HG03064 (cell line): Measurements from ENCODE around the gene RPL7A.
A peak's percentile ranks its signal among the peaks of the same experiment; 100 is the strongest.

ENCODE experiments used
- ATAC-seq: cut with Tn5 transposase; IDR thresholded peaks from one replicate; pipeline ENCODE4 v1.9.1; 2021; ENCODE audit warnings: low read depth; ENCODE audit not compliant: unreplicated experiment

RPL7A gene

GRCh38 chr9:133346021-133346785, 1.8 kb upstream of the RPL7A start:
- no peak for ATAC-seq

GRCh38 chr9:133347515-133347984, 468 bp upstream of the RPL7A start:
- ATAC-seq: peak; percentile 16

DNA sequence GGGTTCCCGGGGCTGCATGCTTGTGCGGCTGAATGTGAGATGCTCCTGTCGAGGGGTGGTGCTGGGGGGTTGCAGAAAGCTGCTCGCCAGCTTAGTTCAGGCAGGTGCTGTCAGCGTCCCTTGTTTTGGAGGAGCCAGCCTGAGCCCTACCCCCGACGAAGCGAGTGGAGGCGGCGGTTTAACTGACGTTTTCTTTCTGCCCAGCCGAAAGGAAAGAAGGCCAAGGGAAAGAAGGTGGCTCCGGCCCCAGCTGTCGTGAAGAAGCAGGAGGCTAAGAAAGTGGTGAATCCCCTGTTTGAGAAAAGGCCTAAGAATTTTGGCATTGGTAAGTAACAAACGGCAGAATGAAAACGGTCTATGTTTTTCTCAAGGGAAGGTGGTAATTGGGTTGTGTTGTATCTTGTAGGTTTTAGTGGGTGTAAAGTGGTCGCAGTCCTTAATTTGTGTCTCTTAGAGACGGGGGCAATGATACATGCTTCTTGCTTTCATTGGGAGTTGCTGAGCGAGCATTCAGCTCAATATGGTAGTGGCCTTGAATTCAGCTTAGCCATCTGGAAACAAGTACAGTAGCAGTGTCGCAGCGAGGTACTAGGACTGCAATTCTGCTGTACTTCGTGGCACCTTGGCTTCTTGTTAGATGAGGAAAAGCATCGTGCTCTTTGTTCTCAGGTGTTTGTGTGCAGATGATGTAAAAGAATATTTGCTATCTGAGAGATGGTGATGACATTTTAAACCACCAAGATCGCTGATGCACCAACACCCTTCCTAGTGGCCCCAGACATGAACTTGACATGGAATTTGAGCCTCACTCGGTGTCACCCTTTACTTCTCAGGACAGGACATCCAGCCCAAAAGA, 928 bp downstream of the RPL7A start:
- ATAC-seq: peak; percentile 2

GRCh38 chr9:133349965-133350616, 2.1 kb downstream of the RPL7A start:
- no peak for ATAC-seq

DNA sequence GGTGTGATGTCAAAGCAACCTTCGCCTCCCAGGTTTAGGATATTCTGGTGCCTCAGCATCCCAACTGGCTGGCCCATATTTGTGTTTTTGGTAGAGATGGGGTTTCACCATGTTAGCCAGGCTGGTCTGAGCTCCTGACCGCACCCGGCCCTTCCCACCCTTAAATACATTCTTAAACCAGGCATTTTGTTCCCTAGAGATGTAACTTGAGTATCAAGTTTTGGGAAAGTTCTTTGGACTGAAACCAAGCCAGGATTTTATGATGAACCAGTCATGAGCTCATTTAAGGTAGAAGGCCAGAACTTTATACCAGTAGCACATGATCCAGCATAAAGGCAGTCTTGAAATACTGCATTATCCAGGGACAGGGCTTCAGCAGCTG, 3.5 kb downstream of the RPL7A start:
- ATAC-seq: no peak

GRCh38 chr9:133351908-133352634, 4.1 kb downstream of the RPL7A start:
- ATAC-seq: no peak

GRCh38 chr9:133352635-133353340, 4.8 kb downstream of the RPL7A start:
- no peak for ATAC-seq

DNA sequence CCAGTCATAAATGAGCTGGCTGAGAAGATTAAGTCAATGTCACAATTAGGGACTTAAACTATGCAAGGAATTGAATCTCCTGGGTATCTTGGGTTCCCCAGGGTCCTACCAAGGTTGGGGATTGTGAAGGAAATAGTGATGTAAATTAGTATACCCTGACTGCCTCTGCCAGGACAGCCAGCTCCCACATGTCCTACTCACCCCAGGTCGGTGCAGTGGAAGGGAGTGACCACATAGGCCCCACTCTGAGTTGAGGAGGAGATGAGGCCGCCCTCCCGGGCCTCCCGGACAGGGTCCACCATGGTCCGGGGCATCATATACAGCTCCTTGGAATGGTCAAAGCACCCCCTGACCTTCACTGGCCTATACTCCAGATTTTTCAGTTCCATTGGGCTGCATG, 5.5 kb downstream of the RPL7A start:
- ATAC-seq: no peak

- ATAC-seq: no peak
Observed at GRCh38 chr9:133354766-133355165, 6.7 kb downstream of the RPL7A start.

GRCh38 chr9:133355881-133356357, 7.9 kb downstream of the RPL7A start:
- no peak for ATAC-seq

DNA sequence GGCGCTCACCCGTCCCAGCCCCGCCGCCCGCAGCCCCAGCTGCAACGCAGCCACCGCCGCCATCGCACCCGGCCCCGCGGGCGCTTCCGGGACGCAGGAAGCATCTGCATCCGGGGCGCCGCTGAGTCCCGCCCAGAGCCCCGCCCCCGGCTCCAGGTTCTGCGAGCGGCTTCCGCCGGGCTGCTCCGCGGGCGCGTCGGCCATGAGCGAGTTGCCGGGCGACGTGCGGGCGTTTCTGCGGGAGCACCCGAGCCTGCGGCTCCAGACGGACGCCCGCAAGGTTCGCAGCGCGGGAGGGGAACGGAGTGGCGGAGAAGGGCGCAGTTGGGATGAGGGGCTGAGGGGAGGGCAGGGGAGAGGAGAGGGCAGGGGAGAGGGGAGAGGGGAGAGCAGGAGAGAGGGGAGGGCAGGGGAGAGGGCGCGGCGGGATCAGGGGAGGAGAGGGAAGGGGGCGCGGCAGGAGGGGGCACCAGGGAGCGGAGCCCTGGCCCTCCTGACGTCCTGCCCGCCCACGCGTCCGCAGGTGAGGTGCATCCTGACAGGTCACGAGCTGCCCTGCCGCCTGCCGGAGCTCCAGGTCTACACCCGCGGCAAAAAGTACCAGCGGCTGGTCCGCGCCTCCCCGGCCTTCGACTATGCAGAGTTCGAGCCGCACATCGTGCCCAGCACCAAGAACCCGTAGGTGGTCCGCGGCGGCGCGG, 8.5 kb downstream of the RPL7A start, which contains the start of the genes SURF1 and SURF2:
Gene SURF1, minus strand, starts transcription at position 97 of the 701 bp plus-strand sequence. Its CDS starts 34 bp downstream, at position 63.
Gene SURF2, plus strand, starts transcription at position 160 of the 701 bp plus-strand sequence. Its CDS starts 43 bp downstream, at position 203.
- no peak for ATAC-seq

- ATAC-seq: no peak
Observed at GRCh38 chr9:133357656-133358055, 9.6 kb downstream of the RPL7A start.

GRCh38 chr9:133359399-133360175, 11.6 kb downstream of the RPL7A start:
- ATAC-seq: no peak

- ATAC-seq: no peak
Observed at GRCh38 chr9:133360400-133361393, 12.7 kb downstream of the RPL7A start.

DNA sequence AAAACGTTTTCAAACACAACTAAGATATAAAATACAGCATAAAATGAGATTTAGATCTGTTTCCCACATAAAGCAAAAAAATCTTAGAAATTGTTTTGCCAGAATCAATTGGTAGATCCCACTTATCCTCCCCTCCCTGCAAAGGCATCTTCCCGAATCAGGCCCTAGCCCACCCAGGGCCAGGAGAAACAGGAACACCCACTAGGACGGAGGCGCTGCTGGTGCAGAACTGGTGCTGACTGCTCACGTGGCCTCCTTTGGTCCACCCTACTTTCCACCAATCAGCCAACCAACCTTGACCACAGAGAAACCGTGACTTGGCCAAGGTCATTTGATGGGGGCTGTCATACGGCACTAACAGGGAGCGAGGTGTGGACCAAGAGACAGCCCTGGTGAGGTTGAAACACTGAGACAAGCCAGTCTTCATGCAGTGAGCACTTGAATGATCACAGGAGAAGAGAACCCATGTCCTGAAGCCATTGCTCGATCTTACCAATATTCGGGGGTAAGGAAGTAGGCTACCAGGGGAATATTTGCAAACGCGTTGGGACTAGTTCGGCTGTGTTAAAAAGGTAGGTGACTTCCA, 13.6 kb downstream of the RPL7A start:
- no peak for ATAC-seq

DNA sequence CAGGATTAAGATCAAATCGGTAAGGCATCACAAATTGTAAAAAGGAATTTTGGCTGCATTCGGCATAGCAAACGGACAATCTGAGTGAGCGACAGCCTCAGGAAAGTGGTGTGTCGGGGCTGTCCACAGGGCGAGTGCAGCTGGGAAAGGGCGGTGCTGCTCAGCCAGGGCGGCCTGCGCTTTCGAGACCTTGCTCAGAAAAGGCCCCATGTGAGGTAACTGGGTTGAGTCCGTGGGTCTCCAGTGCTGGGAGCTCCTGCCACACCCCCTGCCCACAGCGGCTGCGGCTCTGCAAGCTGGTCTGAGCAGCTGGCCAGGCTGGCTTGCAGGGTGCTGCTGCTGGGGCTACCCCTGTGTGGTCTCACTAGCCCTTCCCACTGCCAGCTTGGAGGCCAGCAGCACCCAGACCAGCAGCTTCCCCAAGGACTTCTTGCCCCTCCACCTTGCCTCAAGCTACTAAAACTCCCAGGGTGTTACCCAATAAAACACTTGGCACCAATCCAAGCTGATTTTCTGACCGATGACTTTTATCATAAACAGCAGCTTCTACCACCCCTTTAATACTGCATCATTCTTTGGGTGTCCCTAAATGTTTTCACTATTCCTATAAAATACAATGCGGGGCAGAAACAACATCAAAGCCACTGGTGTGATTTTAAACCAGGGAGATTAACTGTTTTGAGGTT, 14.5 kb downstream of the RPL7A start:
- ATAC-seq: no peak
